Activated CD8-positive, alpha-beta memory T cell treated with anti-CD3 and anti-CD28 coated beads, Interleukin-2, amount 10 ng/mL, durations not matched to agents 7 days and 5 days (primary cell): ENCODE measurements around the gene ADAMTS12. TPM values are rescaled to one million over a fixed set of nuclear protein-coding genes. Genes with fewer than 3 reads are reported as not detected.

ENCODE experiments used
- ATAC-seq: fragments of 150-1000 bp; cut with Tn5 transposase; one replicate; pipeline ENCODE4 v1.10.0; 2021; ENCODE audit warnings: moderate library complexity
- CTCF ChIA-PET: fragments of 350-600 bp; sonication (Branson Sonifier 250); formaldehyde crosslinking; loops from one replicate; lab custom pipeline; 2021; ENCODE audit warnings: antibody characterized with exemption; lab: Charles Lee
- DNase-seq: peaks from one replicate; pipeline ENCODE4 v3.0.0-alpha.2; 2020
- H3K27ac Mint-ChIP-seq: one replicate; pipeline ENCODE4 v1.8.0; 2021; ENCODE audit warnings: mild to moderate bottlenecking, mixed read lengths
- H3K27me3 Mint-ChIP-seq: one replicate; pipeline ENCODE4 v1.8.0; 2021; ENCODE audit warnings: mixed read lengths
- H3K36me3 Mint-ChIP-seq: one replicate; pipeline ENCODE4 v1.8.0; 2021; ENCODE audit warnings: mild to moderate bottlenecking, mixed read lengths
- H3K4me1 Mint-ChIP-seq: one replicate; pipeline ENCODE4 v1.8.0; 2021; ENCODE audit warnings: mixed read lengths
- H3K4me3 Mint-ChIP-seq: one replicate; pipeline ENCODE4 v1.8.0; 2021; ENCODE audit warnings: mild to moderate bottlenecking, moderate library complexity, mixed read lengths
- H3K9me3 Mint-ChIP-seq: one replicate; pipeline ENCODE4 v1.8.0; 2022; ENCODE audit warnings: low read depth, mixed read lengths
- total RNA-seq, 2 experiments: library from RNA; stranded (reverse); gene quantifications; one replicate each; pipeline ENCODE4 v1.2.3, GENCODE V29; 2021

The ADAMTS12 gene
- total RNA-seq, 2 experiments from 2014 or later, result not detected

GRCh38 chr5:33738967-33739366 is 152.8 kb downstream of the ADAMTS12 start:
- H3K4me1 Mint-ChIP-seq, result no peaks in the 10 kb centered on the region
- no peak overlapping the region for H3K27ac Mint-ChIP-seq
- H3K27me3 Mint-ChIP-seq, result no peaks in the 10 kb centered on the region
- H3K36me3 Mint-ChIP-seq, result no peaks in the 10 kb centered on the region
- DNase-seq (no peak), ATAC-seq (no peak)
- CTCF ChIA-PET, result no interaction called here
- no peak overlapping the region for H3K4me3 Mint-ChIP-seq
- no peaks in the 10 kb centered on the region for H3K9me3 Mint-ChIP-seq

- Mint-ChIP-seq H3K4me3 (no peak overlapping the region), H3K36me3 (no peaks in the 10 kb centered on the region), H3K27me3 (no peaks in the 10 kb centered on the region), H3K4me1 (no peaks in the 10 kb centered on the region), H3K27ac (no peak overlapping the region), H3K9me3 (no peaks in the 10 kb centered on the region)
- DNase-seq (no peak), ATAC-seq (no peak)
- CTCF ChIA-PET, result no interaction called here
These were observed 153.7 kb downstream of the ADAMTS12 start for GRCh38 chr5:33738097-33738496.

GRCh38 chr5:33737697-33738096 is 154.1 kb downstream of the ADAMTS12 start:
- no peak for ATAC-seq
- no peak overlapping the region for H3K4me3 Mint-ChIP-seq

GRCh38 chr5:33737284-33737683 is 154.5 kb downstream of the ADAMTS12 start:
- Mint-ChIP-seq H3K4me1 (no peaks in the 10 kb centered on the region), H3K27me3 (no peaks in the 10 kb centered on the region), H3K36me3 (no peaks in the 10 kb centered on the region), H3K9me3 (no peaks in the 10 kb centered on the region), H3K27ac (no peak overlapping the region), H3K4me3 (no peak overlapping the region)
- CTCF ChIA-PET, result no interaction called here
- ATAC-seq (no peak), DNase-seq (no peak)

More at GRCh38 chr5:33737697-33738096, 154.1 kb downstream of the ADAMTS12 start:
- Mint-ChIP-seq H3K9me3 (no peaks in the 10 kb centered on the region), H3K27me3 (no peaks in the 10 kb centered on the region), H3K27ac (no peak overlapping the region), H3K36me3 (no peaks in the 10 kb centered on the region), H3K4me1 (no peaks in the 10 kb centered on the region)
- CTCF ChIA-PET, result no interaction called here
- DNase-seq, result no peak

GRCh38 chr5:33736510-33736909 is 155.3 kb downstream of the ADAMTS12 start:
- no peaks in the 10 kb centered on the region for H3K36me3 Mint-ChIP-seq

GRCh38 chr5:33735072-33735471 is 156.7 kb downstream of the ADAMTS12 start:
- H3K27me3 Mint-ChIP-seq, result no peaks in the 10 kb centered on the region
- CTCF ChIA-PET, result interaction anchor here (1.0 kb wide), 1 partner anchor 235 kb away, joined by 3 read pairs; no protein-coding TSS in a partner anchor
- no peaks in the 10 kb centered on the region for H3K36me3 Mint-ChIP-seq
- ATAC-seq (no peak), DNase-seq (no peak)
- H3K4me3 Mint-ChIP-seq, result no peak overlapping the region
- H3K4me1 Mint-ChIP-seq, result no peaks in the 10 kb centered on the region
- H3K9me3 Mint-ChIP-seq, result no peaks in the 10 kb centered on the region
- H3K27ac Mint-ChIP-seq, result no peak overlapping the region

More at GRCh38 chr5:33736510-33736909, 155.3 kb downstream of the ADAMTS12 start:
- H3K27me3 Mint-ChIP-seq, result no peaks in the 10 kb centered on the region
- CTCF ChIA-PET, result no interaction called here
- H3K4me3 Mint-ChIP-seq, result no peak overlapping the region
- no peak for ATAC-seq
- H3K4me1 Mint-ChIP-seq, result no peaks in the 10 kb centered on the region
- DNase-seq, result no peak
- no peak overlapping the region for H3K27ac Mint-ChIP-seq
- H3K9me3 Mint-ChIP-seq, result no peaks in the 10 kb centered on the region

GRCh38 chr5:33734537-33734936 is 157.3 kb downstream of the ADAMTS12 start:
- DNase-seq, result no peak
- H3K36me3 Mint-ChIP-seq, result no peaks in the 10 kb centered on the region
- no peak for ATAC-seq
- H3K27me3 Mint-ChIP-seq, result no peaks in the 10 kb centered on the region
- CTCF ChIA-PET, result interaction anchor here (1.0 kb wide), 1 partner anchor 235 kb away, joined by 3 read pairs; no protein-coding TSS in a partner anchor
- H3K4me1 Mint-ChIP-seq, result no peaks in the 10 kb centered on the region
- no peak overlapping the region for H3K4me3 Mint-ChIP-seq
- no peak overlapping the region for H3K27ac Mint-ChIP-seq
- no peaks in the 10 kb centered on the region for H3K9me3 Mint-ChIP-seq

GRCh38 chr5:33733225-33733624 is 158.6 kb downstream of the ADAMTS12 start:
- Mint-ChIP-seq H3K27me3 (no peaks in the 10 kb centered on the region), H3K4me3 (no peak overlapping the region), H3K4me1 (no peaks in the 10 kb centered on the region), H3K36me3 (no peaks in the 10 kb centered on the region), H3K27ac (no peak overlapping the region), H3K9me3 (no peaks in the 10 kb centered on the region)
- CTCF ChIA-PET, result interaction anchor here (0.6 kb wide), 1 partner anchor 1062 kb away, joined by 3 read pairs; no protein-coding TSS in a partner anchor
- no peak for ATAC-seq
- DNase-seq, result no peak

GRCh38 chr5:33726422-33727165 is 165.2 kb downstream of the ADAMTS12 start:
- Mint-ChIP-seq H3K4me1 (no peaks in the 10 kb centered on the region), H3K9me3 (no peaks in the 10 kb centered on the region), H3K36me3 (no peaks in the 10 kb centered on the region), H3K4me3 (no peak overlapping the region), H3K27ac (no peak overlapping the region), H3K27me3 (no peaks in the 10 kb centered on the region)
- DNase-seq, result no peak
- ATAC-seq, result no peak
- CTCF ChIA-PET, result no interaction called here

GRCh38 chr5:33725806-33726205 is 166.0 kb downstream of the ADAMTS12 start:
- CTCF ChIA-PET, result no interaction called here
- DNase-seq (no peak), ATAC-seq (no peak)
- H3K9me3 Mint-ChIP-seq, result no peaks in the 10 kb centered on the region
- no peak overlapping the region for H3K27ac Mint-ChIP-seq
- no peaks in the 10 kb centered on the region for H3K27me3 Mint-ChIP-seq
- no peaks in the 10 kb centered on the region for H3K36me3 Mint-ChIP-seq
- H3K4me1 Mint-ChIP-seq, result no peaks in the 10 kb centered on the region
- no peak overlapping the region for H3K4me3 Mint-ChIP-seq

- no peak for ATAC-seq
- CTCF ChIA-PET, result no interaction called here
- DNase-seq, result no peak
- Mint-ChIP-seq H3K4me1 (no peaks in the 10 kb centered on the region), H3K27me3 (no peaks in the 10 kb centered on the region), H3K9me3 (no peaks in the 10 kb centered on the region), H3K27ac (no peak overlapping the region), H3K4me3 (no peak overlapping the region), H3K36me3 (no peaks in the 10 kb centered on the region)
These were observed 170.1 kb downstream of the ADAMTS12 start for GRCh38 chr5:33721491-33722200.

GRCh38 chr5:33720176-33720575 is 171.6 kb downstream of the ADAMTS12 start:
- ATAC-seq, result no peak
- no peak overlapping the region for H3K4me3 Mint-ChIP-seq
- CTCF ChIA-PET, result no interaction called here
- no peaks in the 10 kb centered on the region for H3K4me1 Mint-ChIP-seq
- H3K9me3 Mint-ChIP-seq, result no peaks in the 10 kb centered on the region
- no peaks in the 10 kb centered on the region for H3K27me3 Mint-ChIP-seq
- DNase-seq, result no peak
- H3K36me3 Mint-ChIP-seq, result no peaks in the 10 kb centered on the region
- no peak overlapping the region for H3K27ac Mint-ChIP-seq

- Mint-ChIP-seq H3K4me1 (no peaks in the 10 kb centered on the region), H3K27me3 (no peaks in the 10 kb centered on the region), H3K4me3 (no peak overlapping the region), H3K36me3 (no peaks in the 10 kb centered on the region), H3K27ac (no peak overlapping the region), H3K9me3 (no peaks in the 10 kb centered on the region)
- DNase-seq (no peak), ATAC-seq (no peak)
- CTCF ChIA-PET, result no interaction called here
These were observed 172.0 kb downstream of the ADAMTS12 start for GRCh38 chr5:33719769-33720168.

GRCh38 chr5:33715661-33716060 is 176.1 kb downstream of the ADAMTS12 start:
- Mint-ChIP-seq H3K9me3 (peaks cover 4% of the 10 kb centered on the region), H3K27ac (no peak overlapping the region)
- CTCF ChIA-PET, result no interaction called here

More at GRCh38 chr5:33715661-33716060, 176.1 kb downstream of the ADAMTS12 start:
- ATAC-seq (no peak), DNase-seq (no peak)
- Mint-ChIP-seq H3K36me3 (no peaks in the 10 kb centered on the region), H3K27me3 (no peaks in the 10 kb centered on the region), H3K4me1 (peaks cover 6% of the 10 kb centered on the region), H3K4me3 (no peak overlapping the region)
